ENCODE data around the gene TGFBI. TPM values are rescaled to one million over a fixed set of nuclear protein-coding genes. Genes with fewer than 3 reads are reported as not detected.

Gene TGFBI
- total RNA-seq, 1 donor from 2014 or later: 453 TPM

GRCh38 chr5:136099870-136100269, 71.1 kb downstream of the TGFBI start:
- DNase-seq (ENCODE audit: low read depth): no peak
- H3K27me3 ChIP-seq (ENCODE audit: control insufficient read depth, insufficient read depth, low read length): peaks cover 6% of the 10 kb centered on the region
- no peak for TF ChIP-seq CTCF (IDR thresholded peaks at IDR 0.05; ENCODE audit: insufficient read depth, low read length, poor library complexity, severe bottlenecking)

GRCh38 chr5:136101884-136102283, 73.1 kb downstream of the TGFBI start:
- no peak for TF ChIP-seq CTCF (IDR thresholded peaks at IDR 0.05; ENCODE audit: insufficient read depth, low read length, poor library complexity, severe bottlenecking)
- H3K27me3 ChIP-seq (ENCODE audit: control insufficient read depth, insufficient read depth, low read length): peaks cover 6% of the 10 kb centered on the region
- H3K36me3 ChIP-seq (ENCODE audit: control insufficient read depth, insufficient read depth, low read length): no peaks in the 10 kb centered on the region
- no peak overlapping the region for H3K4me3 ChIP-seq (ENCODE audit: low read depth, low read length)
- no peak for DNase-seq (ENCODE audit: low read depth)

More at GRCh38 chr5:136099870-136100269, 71.1 kb downstream of the TGFBI start:
- Histone ChIP-seq H3K36me3 (ENCODE audit: control insufficient read depth, insufficient read depth, low read length) (no peaks in the 10 kb centered on the region), H3K4me3 (ENCODE audit: low read depth, low read length) (no peak overlapping the region)

GRCh38 chr5:136103118-136103517, 74.3 kb downstream of the TGFBI start:
- no peak for TF ChIP-seq CTCF (IDR thresholded peaks at IDR 0.05; ENCODE audit: insufficient read depth, low read length, poor library complexity, severe bottlenecking)
- Histone ChIP-seq H3K4me3 (ENCODE audit: low read depth, low read length) (no peak overlapping the region), H3K27me3 (ENCODE audit: control insufficient read depth, insufficient read depth, low read length) (peaks cover 3% of the 10 kb centered on the region), H3K36me3 (ENCODE audit: control insufficient read depth, insufficient read depth, low read length) (no peaks in the 10 kb centered on the region)
- no peak for DNase-seq (ENCODE audit: low read depth)

- TF ChIP-seq CTCF (IDR thresholded peaks at IDR 0.05; ENCODE audit: insufficient read depth, low read length, poor library complexity, severe bottlenecking): no peak
- H3K4me3 ChIP-seq (ENCODE audit: low read depth, low read length): no peak overlapping the region
- no peaks in the 10 kb centered on the region for H3K27me3 ChIP-seq (ENCODE audit: control insufficient read depth, insufficient read depth, low read length)
- DNase-seq (ENCODE audit: low read depth): no peak
- H3K36me3 ChIP-seq (ENCODE audit: control insufficient read depth, insufficient read depth, low read length): no peaks in the 10 kb centered on the region
Measured at GRCh38 chr5:136104306-136104965, 75.6 kb downstream of the TGFBI start.

- no peak overlapping the region for H3K4me3 ChIP-seq (ENCODE audit: low read depth, low read length)
- H3K36me3 ChIP-seq (ENCODE audit: control insufficient read depth, insufficient read depth, low read length): no peaks in the 10 kb centered on the region
- DNase-seq (ENCODE audit: low read depth): no peak
- no peak for TF ChIP-seq CTCF (IDR thresholded peaks at IDR 0.05; ENCODE audit: insufficient read depth, low read length, poor library complexity, severe bottlenecking)
- no peaks in the 10 kb centered on the region for H3K27me3 ChIP-seq (ENCODE audit: control insufficient read depth, insufficient read depth, low read length)
Measured at GRCh38 chr5:136106351-136107031, 77.7 kb downstream of the TGFBI start.
